Measurements from ENCODE around the gene DLD.
A peak's percentile ranks its signal among the peaks of the same experiment; 100 is the strongest.
"Not testable (repeated sequence)": the region's sequence is repeated elsewhere in the genome, so short reads cannot be mapped to it uniquely, and the experiment has no call there.

The DLD gene

GRCh38 chr7:107946451-107946850, 55.5 kb downstream of the DLD start:
- no peak for DNase-seq

- no peak for DNase-seq
Observed at GRCh38 chr7:107946881-107947280, 55.9 kb downstream of the DLD start.

DNA sequence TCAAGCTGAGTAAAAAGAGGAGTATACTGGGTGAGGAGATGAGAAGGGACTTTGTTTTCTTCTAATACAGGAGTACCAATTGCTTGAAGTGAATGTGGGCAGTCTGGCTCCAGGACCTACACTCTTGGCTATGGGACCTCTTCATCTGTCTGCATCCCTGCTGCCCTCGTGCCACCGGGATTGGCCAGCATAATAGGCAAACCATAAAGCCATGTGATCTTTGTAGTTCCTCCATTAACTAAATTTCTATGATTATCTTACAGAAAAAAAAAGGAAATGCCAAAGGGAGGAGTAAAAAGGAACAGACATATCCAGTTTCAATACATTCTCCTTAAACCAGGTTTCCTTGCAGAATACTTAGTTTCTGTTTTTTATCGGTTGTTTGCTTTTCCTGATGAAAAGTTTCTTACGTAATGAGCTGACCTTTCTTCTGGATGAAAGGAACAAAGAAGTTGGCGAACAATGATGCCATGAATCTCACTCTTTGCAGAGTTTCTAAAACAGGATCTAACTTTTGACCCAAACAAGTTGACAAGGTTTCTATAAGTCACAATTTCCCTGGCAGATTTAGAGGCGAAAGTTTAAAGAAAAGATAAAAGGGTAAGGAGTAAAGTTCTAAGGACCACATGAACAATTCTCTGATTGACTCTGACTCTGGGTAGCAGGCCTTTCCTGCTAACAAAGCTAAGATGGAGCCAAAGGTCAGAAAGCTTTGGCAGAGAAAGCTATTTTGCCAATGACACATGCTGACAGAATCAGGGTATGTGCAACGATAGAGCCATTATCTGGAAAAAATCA, 57.9 kb downstream of the DLD start:
- no peak for DNase-seq

DNA sequence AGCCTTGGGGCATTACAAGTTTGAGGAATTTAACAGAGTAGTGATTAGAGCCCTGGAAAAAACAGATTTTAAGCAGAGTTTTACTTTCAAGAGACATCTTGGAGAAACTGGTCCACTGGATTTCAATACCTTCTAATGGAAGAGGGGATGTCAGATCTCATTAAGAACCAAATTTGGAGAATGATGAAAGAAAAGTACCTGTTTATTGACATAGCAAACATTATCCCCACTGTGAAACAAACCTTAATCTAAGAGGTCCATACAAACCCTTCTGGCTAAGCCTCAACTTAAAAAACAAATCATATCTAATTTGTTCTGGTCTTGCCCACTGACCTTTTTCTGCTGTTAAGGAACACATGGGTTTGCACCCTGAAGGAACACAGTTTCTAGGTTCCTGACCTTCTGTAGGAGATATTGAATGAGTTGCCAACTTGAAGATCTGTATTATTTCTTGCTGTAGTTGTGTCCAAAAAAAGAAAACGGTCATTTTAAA, 58.5 kb downstream of the DLD start:
- no peak for DNase-seq

DNA sequence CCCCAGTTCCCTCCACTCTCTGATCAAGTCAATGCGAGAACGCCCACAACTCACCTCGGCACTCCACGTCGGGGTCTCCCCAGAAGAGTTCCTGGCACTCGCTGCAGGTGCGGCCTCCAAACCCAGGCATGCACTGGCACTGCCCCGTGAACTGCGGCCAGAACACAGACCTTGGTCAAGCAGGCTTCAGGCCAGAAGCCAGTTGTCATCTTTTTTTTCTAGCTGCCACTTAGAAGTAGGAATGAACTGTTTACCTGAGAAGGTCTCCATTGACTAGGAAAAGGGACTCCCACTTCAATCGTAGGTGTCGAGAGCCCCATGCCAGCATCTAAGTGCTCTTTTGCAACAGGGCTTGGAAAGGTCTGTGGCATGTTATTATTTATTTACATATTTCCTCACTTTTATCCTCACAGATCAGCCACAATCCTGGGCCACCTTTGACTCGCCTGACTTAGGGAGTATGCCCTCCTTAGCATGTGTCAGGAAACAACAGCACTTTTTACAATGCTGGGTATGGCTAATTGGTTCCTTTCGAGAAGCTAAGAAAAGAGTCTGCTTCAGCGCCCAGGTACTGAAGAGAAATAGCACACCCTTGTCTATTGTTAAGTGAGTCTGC, 60.3 kb downstream of the DLD start:
- no peak for DNase-seq

DNA sequence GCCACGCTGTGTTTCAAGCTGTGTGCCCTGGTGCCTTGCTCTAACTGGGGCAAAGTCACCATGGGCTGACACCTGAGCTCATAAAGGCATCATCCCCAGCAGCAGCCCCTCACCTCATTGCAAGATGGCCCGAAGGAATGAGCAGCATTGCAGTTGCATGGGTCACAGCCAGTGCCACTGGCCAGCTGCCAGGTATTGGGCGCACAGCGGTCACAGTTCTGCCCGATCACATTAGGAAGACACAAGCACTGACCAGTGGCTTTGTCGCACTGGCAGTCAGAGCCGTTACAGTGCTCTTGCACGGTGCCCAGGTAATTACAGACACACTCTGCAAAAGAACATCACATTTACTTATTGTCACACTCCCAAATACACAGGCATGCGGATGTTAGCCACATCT, 60.9 kb downstream of the DLD start:
- no peak for DNase-seq

DNA sequence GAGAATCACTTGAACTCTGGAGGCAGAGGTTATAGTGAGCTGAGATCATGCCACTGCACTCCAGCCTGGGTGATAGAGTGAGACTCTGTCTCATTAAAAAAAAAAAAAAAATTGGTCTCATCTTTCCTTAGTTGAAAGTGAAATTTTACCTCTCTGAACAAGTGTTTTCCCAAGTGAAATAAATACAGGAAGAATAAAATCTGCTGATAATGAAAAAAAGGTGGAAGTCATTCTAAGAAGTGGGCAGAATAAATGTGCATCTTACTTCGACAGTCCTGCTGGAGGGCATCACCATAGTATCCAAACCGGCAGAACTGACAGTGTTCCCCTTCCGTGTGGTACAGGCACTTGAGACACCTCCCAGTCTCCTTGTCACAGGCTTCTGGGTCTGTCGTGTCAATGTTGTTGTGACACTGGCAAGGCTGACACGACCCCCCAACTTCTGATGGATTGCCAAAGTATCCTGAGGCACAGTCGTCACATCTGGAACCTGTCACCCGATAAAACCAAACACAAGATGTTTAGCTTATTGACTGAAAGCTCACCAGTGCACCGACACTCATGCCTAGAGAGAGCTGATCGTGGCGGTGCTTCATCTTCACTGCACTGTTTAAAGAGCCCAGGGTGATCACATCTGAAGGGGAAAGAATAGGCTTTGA, 62.4 kb downstream of the DLD start:
- DNase-seq, result no peak

DNA sequence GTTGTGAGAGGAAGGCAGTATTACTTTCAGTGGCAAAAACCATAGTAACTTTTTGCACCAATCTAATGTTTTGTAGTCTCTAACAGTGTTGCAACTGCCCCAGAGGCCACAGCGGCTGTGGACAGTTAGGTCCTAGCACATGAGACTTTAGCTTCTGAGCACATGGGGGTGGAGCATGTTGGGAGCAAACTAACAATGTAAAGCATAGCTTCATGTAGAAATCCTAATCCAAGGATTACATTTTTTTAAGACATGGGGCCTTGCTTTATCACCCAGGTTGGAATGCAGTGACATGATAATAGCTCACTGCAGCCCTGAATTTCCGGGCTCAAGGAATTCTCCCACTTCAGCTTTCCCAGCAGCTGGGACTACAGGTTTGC, 62.9 kb downstream of the DLD start:
- DNase-seq, result no peak

GRCh38 chr7:107955394-107955793, 64.4 kb downstream of the DLD start:
- DNase-seq, result no peak

- DNase-seq, result not testable (repeated sequence)
Observed at GRCh38 chr7:107956950-107957349, 66.0 kb downstream of the DLD start.

DNA sequence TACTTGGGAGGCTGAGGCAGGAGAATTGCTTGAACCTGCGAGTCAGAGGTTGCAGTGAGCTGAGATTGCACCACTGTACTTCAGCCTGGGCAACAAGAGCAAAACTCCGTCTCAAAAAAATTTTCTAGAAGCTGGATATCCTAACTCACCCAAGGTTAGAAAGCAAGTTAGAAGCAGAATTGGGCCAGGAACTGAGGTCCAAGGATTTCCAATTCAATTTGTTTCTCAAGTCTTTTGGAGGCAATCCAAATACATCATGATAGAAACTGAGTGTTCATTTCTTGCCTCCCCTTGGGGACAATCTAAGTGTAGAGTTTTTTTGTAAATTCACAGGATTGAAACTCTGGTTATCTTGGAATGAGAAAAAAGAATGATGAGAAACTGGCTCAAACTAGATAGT, 66.5 kb downstream of the DLD start:
- DNase-seq, result no peak

DNA sequence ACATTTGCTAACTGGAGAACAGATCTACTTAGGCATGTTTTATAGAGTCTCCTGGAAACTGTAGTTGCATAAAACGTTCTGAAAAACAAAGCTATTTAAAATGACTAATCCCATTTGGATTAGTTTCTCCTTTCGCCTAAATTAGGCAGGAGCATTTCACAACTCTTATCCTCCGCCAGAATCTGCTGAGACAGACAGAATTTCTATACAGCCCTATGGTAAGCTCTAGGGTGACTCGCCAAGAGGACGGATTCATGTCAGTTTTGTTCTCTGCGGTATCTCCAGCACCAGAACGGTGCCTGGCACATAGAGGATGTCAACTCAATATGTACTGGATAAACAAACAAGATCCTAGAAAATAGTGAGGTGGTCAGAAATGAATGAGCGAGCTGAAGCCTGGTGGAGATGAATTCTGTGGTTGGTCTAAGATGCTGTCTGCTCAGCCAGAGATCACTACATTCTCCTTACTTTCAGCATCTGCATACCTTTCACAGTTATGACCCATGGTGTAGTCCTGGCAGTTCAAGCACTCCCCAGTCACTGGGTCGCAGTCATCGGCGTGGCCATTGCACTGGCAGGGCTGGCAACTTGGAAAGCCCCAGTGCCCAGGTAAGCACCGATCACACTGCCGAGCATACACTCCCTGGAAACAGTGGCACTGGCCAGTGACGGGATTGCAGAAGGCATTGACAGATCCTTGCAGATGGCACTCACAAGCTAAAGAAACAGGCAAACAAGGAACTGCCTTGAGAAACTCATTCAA, 68.0 kb downstream of the DLD start:
- no peak for DNase-seq

- no peak for DNase-seq
Observed at GRCh38 chr7:107959527-107959898, 68.5 kb downstream of the DLD start.

- peak; percentile 85 for DNase-seq
Observed at GRCh38 chr7:107960272-107960671, 69.3 kb downstream of the DLD start.

DNA sequence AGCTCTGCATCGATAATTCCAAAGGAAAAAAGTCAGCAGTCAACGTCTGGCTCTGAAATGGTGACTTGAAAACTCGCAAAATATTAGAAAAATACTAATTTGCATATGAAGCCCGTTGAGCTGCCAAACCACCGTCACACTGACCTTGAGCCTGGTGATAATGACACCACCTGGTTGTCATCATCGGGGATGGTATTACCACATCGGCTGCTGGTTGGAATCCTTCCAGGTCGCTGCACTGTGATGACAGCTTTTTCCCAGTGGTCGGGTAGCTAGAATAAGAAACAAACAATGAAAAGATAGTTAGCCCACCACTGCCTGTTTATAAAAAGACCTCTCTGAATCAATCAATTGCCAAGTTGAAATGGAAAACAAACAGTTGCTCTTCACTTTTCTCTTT, 70.4 kb downstream of the DLD start:
- peak; percentile 83 for DNase-seq

DNA sequence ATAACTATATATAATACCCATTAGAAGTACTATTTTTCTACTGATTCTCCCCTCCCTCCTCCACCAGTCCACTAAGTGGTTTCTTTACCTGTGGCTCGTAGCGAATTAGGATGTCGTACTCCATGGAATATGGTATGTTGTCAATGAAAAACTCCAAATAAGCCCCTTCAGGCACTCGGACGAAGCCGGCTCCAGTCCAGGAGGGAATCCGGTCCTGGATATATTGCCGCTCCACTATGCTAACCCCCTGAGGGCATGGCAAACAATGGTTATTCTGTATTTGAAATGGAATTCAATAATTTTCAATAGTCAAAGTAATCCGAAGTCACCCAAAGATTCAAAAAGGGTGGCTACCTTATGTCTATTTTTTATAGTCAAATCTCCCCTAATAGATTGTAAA, 71.8 kb downstream of the DLD start:
- DNase-seq, result no peak

DNA sequence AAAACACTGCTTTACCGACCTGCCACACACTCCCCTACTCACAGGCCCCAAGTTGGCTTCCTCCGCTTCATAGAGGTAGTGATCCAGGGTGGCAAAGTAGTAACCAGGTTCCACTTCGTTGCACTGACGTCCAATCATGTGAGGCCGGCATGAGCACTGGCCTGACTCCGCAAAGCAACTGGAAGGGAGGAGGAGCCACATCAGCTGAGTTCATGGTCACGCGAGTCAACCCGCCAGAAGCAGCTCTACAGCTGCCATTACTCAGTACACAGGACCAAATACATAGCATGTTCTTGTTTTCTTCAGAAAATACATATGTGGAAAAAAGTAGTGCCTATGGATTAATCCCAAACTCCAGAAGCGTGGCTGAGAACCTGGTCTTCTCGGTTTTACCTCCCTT, 73.5 kb downstream of the DLD start:
- DNase-seq, result no peak

DNA sequence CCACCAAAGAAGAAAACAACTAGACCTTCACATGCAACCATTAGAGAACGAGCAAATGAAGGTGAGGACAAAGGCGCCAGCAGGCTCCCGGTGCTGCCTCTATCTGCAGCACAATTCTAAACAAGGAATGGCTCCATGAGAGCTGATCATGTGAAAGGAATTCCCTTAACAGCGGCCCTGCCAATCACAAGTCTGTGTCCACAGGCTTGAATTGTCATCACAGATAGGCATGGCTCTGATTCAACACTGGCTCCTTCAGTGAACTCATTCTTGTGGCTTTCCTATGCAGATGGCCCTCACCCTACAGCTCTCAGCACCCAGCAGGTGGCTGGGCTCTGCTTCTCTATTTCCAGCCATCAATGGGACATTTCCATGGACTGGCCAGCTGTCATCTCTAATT, 75.7 kb downstream of the DLD start:
- peak; percentile 72 for DNase-seq

- DNase-seq, result peak; percentile 65
Observed at GRCh38 chr7:107967420-107967819, 76.4 kb downstream of the DLD start.

- DNase-seq, result no peak
Observed at GRCh38 chr7:107968449-107968848, 77.5 kb downstream of the DLD start.

- no peak for DNase-seq
Observed at GRCh38 chr7:107969856-107970255, 78.9 kb downstream of the DLD start.

Measured in NCI-H1092 treated with DMSO at 0.1 percent for 48 hours (cell line).